AG09309 (cell line): ENCODE data around the gene APBB2.

Source experiments
- DNase-seq: peaks from one replicate; pipeline ENCODE4 v3.0.0-alpha.2; 2010; ENCODE audit warnings: low read depth
- H3K4me3 ChIP-seq: 2 replicates; pipeline ENCODE4 v1.5.1; 2011; ENCODE audit warnings: mild to moderate bottlenecking, low read depth, low read length, moderate library complexity; ENCODE audit not compliant: control insufficient read depth
- TF ChIP-seq, protein P1 (sequence below): IDR thresholded peaks from 2 replicates; pipeline ENCODE4 v1.5.1; 2011; ENCODE audit warnings: mild to moderate bottlenecking, low read depth, low read length, inconsistent platforms; ENCODE audit not compliant: insufficient read depth, control insufficient read depth; ENCODE audit errors: missing control alignments

Gene APBB2

DNA sequence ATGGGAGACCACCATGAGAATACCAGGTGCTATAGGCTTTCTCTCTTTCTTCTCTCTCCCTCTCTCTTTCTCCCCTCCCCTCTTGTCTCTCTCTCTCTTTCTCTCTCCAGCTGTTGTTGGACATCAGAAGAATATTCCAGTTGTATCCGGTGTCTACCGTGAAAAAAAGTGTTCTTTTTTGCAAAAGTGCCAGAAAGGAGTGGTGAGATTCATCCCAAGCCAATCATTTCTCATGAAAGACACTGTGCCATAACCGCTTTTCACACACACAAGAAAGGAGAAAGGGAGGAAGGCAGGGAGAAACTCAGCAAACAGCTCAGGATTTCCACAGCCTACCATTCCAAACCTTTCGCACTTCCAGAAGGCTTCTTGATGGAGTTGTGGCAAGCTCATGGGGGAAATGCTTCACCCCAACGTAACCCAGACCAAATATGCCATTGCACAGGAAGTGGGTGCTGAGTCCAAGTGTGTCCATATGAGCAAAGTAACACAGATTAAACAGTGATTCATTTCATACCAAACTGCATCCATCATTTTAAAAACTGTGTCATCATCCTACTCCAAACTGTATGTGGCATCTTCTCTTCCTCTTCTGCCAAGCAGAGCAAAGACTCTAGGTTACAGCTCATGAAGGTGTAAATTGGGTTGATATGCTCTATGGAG lies 224.0 kb downstream of the APBB2 start:
- H3K4me3 ChIP-seq, result no peak overlapping the region
- DNase-seq, result peak; percentile 94
- TF ChIP-seq, protein P1, sequence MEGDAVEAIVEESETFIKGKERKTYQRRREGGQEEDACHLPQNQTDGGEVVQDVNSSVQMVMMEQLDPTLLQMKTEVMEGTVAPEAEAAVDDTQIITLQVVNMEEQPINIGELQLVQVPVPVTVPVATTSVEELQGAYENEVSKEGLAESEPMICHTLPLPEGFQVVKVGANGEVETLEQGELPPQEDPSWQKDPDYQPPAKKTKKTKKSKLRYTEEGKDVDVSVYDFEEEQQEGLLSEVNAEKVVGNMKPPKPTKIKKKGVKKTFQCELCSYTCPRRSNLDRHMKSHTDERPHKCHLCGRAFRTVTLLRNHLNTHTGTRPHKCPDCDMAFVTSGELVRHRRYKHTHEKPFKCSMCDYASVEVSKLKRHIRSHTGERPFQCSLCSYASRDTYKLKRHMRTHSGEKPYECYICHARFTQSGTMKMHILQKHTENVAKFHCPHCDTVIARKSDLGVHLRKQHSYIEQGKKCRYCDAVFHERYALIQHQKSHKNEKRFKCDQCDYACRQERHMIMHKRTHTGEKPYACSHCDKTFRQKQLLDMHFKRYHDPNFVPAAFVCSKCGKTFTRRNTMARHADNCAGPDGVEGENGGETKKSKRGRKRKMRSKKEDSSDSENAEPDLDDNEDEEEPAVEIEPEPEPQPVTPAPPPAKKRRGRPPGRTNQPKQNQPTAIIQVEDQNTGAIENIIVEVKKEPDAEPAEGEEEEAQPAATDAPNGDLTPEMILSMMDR, result no peak

DNA sequence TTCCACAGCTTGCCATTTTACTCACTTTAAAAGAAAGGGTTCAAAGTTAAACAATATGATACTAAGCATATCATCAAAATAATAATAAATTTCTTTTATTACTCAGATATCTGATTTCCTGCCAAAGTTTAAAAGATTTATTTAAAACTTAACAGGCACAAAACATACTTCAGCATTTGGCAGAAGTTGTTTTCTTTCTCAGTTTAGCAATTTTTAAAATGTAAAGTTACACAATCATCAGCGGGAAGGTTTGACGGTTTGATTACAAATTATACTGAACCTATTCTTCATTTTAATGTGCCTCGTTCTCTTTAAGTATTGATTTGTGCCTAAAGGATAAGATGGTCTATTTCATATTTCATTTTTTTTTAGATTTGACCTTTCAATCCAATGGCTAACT lies 227.2 kb downstream of the APBB2 start:
- TF ChIP-seq, protein P1, result no peak
- no peak overlapping the region for H3K4me3 ChIP-seq
- DNase-seq, result no peak

DNA sequence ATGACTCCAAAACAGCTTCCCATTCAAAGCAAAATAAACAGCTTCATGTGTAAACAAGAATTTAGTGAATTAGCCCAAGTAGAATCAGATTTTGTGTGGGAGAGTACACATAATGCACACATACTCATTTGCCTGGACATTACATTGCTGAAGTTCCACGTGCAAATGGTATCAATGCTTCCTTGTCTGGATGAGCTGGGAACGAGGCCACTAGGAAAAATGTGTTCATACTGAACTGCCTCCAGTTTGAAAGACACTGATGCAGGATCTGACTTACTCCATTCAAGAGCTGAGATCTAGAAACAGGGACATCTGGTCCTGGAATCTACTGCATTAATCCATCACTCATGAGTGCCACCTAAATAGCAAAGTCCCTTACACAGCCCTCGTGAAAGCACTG lies 228.0 kb downstream of the APBB2 start:
- TF ChIP-seq, protein P1, result no peak
- no peak for DNase-seq

DNA sequence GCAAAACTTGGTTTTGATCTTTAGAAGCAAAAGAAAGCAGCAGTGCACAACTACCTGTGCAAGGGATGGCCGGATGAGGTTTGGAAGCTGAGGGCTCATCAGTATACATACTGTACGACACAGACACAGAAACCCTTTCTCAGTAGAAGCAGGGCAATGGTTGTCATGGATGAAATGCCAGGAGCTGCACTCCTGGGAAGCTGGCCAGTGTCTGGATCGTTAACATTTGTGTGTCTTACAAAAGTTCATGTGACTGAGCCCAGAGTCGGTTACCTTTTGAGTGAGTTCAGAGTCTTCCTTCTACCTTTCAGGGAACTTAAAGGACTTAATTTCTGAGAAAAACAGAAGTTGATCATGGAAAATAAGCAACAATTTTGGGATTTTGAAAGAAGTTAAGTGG lies 230.3 kb downstream of the APBB2 start:
- DNase-seq, result no peak
- no peak overlapping the region for H3K4me3 ChIP-seq
- TF ChIP-seq, protein P1, result no peak

More for the DNA sequence above, 228.0 kb downstream of the APBB2 start:
- no peak overlapping the region for H3K4me3 ChIP-seq

DNA sequence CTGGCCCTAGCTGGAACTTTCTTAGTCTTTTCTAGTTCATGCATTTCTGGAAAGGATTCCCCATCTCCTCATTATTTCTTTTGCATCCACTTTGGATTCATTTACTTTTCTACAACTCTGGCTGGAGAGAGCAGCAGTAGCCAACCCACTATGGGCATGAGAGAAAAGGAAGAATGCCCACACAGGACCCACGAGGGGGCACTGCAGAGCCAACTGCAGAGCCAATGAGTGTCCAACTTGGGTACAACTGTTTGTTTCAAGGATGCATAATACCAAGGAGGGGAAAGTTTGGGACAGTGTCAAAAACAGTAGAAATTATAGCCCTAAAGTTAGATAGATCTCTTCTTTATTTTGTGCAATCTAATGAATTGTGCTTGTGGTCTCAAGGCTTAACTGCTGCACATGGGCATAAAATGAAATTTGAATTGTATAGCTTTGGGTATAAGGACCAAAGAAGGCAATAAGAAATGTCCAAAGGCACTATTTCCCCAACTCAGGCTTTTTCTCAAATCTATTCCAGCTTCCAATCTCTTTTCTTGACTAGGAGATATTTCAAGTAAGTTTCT lies 233.9 kb downstream of the APBB2 start:
- TF ChIP-seq, protein P1, result peak; percentile 60
- no peak for DNase-seq
- H3K4me3 ChIP-seq, result no peak overlapping the region

DNA sequence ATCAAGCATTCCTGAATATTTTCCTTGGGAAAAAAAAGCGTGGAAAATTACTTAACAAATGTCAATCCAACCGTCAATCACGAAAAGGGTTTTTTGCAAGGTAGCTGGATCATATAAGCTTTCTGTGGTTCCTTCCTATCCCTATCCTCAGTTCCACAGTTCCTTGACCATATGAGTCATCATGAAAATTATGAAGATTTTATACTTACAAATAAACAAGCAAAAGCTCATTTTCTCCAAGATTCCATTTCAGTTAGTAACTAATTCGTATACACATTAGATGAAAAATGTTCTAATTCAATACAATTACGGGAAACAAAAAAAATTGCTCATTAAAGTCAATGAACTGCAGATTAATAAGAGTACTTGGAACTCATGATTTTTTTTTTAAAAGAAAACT lies 235.8 kb downstream of the APBB2 start:
- no peak overlapping the region for H3K4me3 ChIP-seq
- TF ChIP-seq, protein P1, result no peak
- no peak for DNase-seq

DNA sequence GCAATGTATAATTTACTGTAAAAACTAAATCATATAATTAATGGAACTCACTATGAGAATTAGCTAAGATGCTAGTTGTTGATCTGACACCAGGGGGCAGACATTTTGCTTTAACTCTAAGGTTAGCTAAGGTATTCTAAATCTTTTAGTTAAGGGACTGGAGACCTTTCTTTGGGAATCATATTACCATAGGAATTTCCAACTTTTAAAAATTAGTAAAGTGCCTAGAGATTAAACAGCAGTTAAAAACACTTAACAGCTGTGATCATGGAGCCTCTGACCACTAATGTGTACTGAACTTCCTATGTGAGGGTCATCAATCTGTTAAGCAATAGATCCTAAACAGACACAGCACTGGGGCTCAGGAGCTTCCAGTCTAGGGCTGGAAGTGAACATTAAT lies 238.0 kb downstream of the APBB2 start:
- H3K4me3 ChIP-seq, result no peak overlapping the region
- DNase-seq, result no peak
- TF ChIP-seq, protein P1, result peak; percentile 60
